ENCODE data around the gene RADIL.

The RADIL gene

GRCh38 chr7:4763794-4764185, 119.7 kb downstream of the RADIL start:
- Histone ChIP-seq H3K27ac (replicated peaks) (no peak overlapping the region), H3K4me3 (replicated peaks; ENCODE audit: insufficient read depth, low read length) (no peak overlapping the region), H3K27me3 (ENCODE audit: insufficient read depth, poor library complexity, severe bottlenecking) (no peaks in the 10 kb centered on the region)
- TF ChIP-seq GABPA (IDR thresholded peaks at IDR 0.05; ENCODE audit: low read depth) = no peak
- 0 out of 2 replicates have a peak, but pooled peaks have one; percentile 6 for TF ChIP-seq POLR2AphosphoS5 (IDR thresholded peaks at IDR 0.05; ENCODE audit: low read depth)
- DNase-seq (ENCODE audit: low read depth in 1 of 2, low spot score in 1 of 2) = no peak

DNA sequence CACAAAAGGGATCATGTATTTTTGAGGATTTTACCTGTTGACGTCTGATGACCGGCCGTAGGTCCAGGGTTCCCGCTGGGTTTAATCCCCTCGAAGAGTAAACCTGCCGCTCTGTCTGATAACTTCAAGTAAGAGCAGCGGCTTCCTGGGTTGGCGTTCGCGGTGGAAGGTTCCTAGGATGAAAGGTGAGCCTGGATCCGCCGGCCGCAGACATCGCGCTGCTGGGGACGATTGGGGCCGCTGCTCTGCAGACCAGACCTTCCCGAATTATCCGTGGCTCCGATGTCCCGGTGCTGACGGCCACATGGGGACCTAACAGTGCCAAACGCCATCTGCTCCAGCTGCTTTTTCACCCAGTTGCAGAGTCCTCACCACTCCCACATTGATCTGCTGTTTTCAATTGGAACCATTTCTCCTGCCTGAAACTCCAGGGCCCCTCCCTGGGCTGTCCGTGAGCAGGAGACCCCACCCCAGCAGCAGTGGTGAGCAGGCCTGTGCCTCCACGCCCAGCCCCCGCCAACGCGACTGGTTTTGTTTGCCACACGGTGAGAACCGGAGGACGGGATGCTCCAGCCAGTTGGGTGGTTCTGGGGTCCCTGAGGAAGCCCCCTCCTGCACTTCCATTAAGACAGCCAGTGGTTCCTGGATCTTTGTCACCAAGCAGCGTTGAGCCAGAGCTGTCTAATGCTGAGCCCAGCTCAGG, 120.3 kb downstream of the RADIL start:
- no peaks in the 10 kb centered on the region for H3K27me3 ChIP-seq (ENCODE audit: insufficient read depth, poor library complexity, severe bottlenecking)
- no peak for DNase-seq (ENCODE audit: low read depth in 1 of 2, low spot score in 1 of 2)
- no peak overlapping the region for H3K4me3 ChIP-seq (replicated peaks; ENCODE audit: insufficient read depth, low read length)
- TF ChIP-seq POLR2AphosphoS5 (IDR thresholded peaks at IDR 0.05; ENCODE audit: low read depth) = peak; percentile 38; the same call in 1 of the 2 replicates
- TF ChIP-seq, protein P1, sequence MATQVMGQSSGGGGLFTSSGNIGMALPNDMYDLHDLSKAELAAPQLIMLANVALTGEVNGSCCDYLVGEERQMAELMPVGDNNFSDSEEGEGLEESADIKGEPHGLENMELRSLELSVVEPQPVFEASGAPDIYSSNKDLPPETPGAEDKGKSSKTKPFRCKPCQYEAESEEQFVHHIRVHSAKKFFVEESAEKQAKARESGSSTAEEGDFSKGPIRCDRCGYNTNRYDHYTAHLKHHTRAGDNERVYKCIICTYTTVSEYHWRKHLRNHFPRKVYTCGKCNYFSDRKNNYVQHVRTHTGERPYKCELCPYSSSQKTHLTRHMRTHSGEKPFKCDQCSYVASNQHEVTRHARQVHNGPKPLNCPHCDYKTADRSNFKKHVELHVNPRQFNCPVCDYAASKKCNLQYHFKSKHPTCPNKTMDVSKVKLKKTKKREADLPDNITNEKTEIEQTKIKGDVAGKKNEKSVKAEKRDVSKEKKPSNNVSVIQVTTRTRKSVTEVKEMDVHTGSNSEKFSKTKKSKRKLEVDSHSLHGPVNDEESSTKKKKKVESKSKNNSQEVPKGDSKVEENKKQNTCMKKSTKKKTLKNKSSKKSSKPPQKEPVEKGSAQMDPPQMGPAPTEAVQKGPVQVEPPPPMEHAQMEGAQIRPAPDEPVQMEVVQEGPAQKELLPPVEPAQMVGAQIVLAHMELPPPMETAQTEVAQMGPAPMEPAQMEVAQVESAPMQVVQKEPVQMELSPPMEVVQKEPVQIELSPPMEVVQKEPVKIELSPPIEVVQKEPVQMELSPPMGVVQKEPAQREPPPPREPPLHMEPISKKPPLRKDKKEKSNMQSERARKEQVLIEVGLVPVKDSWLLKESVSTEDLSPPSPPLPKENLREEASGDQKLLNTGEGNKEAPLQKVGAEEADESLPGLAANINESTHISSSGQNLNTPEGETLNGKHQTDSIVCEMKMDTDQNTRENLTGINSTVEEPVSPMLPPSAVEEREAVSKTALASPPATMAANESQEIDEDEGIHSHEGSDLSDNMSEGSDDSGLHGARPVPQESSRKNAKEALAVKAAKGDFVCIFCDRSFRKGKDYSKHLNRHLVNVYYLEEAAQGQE (IDR thresholded peaks at IDR 0.05; ENCODE audit: insufficient replicate concordance, low read depth) = no peak
- no peak overlapping the region for H3K27ac ChIP-seq (replicated peaks)

GRCh38 chr7:4762121-4763055, 121.1 kb downstream of the RADIL start:
- Histone ChIP-seq H3K27me3 (ENCODE audit: insufficient read depth, poor library complexity, severe bottlenecking) (no peaks in the 10 kb centered on the region), H3K27ac (replicated peaks) (no peak overlapping the region), H3K4me3 (replicated peaks; ENCODE audit: insufficient read depth, low read length) (no peak overlapping the region)
- TF ChIP-seq SPI1 (IDR thresholded peaks at IDR 0.05; ENCODE audit: borderline replicate concordance, low read depth) (no peak), POLR2AphosphoS5 (IDR thresholded peaks at IDR 0.05; ENCODE audit: low read depth) (no peak), GABPA (IDR thresholded peaks at IDR 0.05; ENCODE audit: low read depth) (no peak), CTCF (IDR thresholded peaks at IDR 0.05; ENCODE audit: insufficient read depth, low read length) (no peak)
- TF ChIP-seq, protein P1 (IDR thresholded peaks at IDR 0.05; ENCODE audit: insufficient replicate concordance, low read depth) = no peak
- DNase-seq (ENCODE audit: low read depth in 1 of 2, low spot score in 1 of 2) = no peak

- Histone ChIP-seq H3K27ac (replicated peaks) (no peak overlapping the region), H3K27me3 (ENCODE audit: insufficient read depth, poor library complexity, severe bottlenecking) (no peaks in the 10 kb centered on the region), H3K4me3 (replicated peaks; ENCODE audit: insufficient read depth, low read length) (no peak overlapping the region)
- TF ChIP-seq SPI1 (IDR thresholded peaks at IDR 0.05; ENCODE audit: borderline replicate concordance, low read depth) (no peak), POLR2AphosphoS5 (IDR thresholded peaks at IDR 0.05; ENCODE audit: low read depth) (no peak), CTCF (IDR thresholded peaks at IDR 0.05; ENCODE audit: insufficient read depth, low read length) (no peak), GABPA (IDR thresholded peaks at IDR 0.05; ENCODE audit: low read depth) (no peak)
- TF ChIP-seq, protein P1 (IDR thresholded peaks at IDR 0.05; ENCODE audit: insufficient replicate concordance, low read depth) = no peak
- DNase-seq (ENCODE audit: low read depth in 1 of 2, low spot score in 1 of 2) = no peak
Measured at GRCh38 chr7:4760952-4761351, 122.6 kb downstream of the RADIL start.
